ENCODE measurements around the gene SFXN5.

Gene SFXN5

GRCh38 chr2:72953528-72953927, 118.0 kb downstream of the SFXN5 start:
- DNase-seq: no peak

- DNase-seq: no peak
Measured at GRCh38 chr2:72952961-72953360, 118.6 kb downstream of the SFXN5 start.

GRCh38 chr2:72952110-72952823, 119.2 kb downstream of the SFXN5 start:
- DNase-seq: no peak

GRCh38 chr2:72951303-72952095, 120.0 kb downstream of the SFXN5 start:
- DNase-seq: no peak

GRCh38 chr2:72950558-72951255, 120.8 kb downstream of the SFXN5 start:
- no peak for DNase-seq

GRCh38 chr2:72949642-72950041, 121.9 kb downstream of the SFXN5 start:
- no peak for DNase-seq

- no peak for DNase-seq
Measured at GRCh38 chr2:72949045-72949444, 122.5 kb downstream of the SFXN5 start.

GRCh38 chr2:72947952-72948830, 123.3 kb downstream of the SFXN5 start:
- no peak for DNase-seq

- DNase-seq: no peak
Measured at GRCh38 chr2:72946466-72946865, 125.0 kb downstream of the SFXN5 start.

GRCh38 chr2:72945450-72946019, 126.0 kb downstream of the SFXN5 start:
- DNase-seq: no peak

- DNase-seq: no peak
Measured at GRCh38 chr2:72944804-72945449, 126.6 kb downstream of the SFXN5 start.

GRCh38 chr2:72943540-72944395, 127.7 kb downstream of the SFXN5 start:
- DNase-seq: no peak

- no peak for DNase-seq
Measured at GRCh38 chr2:72942881-72943418, 128.6 kb downstream of the SFXN5 start.

GRCh38 chr2:72942293-72942692, 129.2 kb downstream of the SFXN5 start:
- no peak for DNase-seq

- no peak for DNase-seq
Measured at GRCh38 chr2:72940786-72941185, 130.7 kb downstream of the SFXN5 start.

GRCh38 chr2:72940361-72940760, 131.2 kb downstream of the SFXN5 start:
- no peak for DNase-seq

- DNase-seq: no peak
Measured at GRCh38 chr2:72938455-72938854, 133.1 kb downstream of the SFXN5 start.

GRCh38 chr2:72937356-72937669, 134.2 kb downstream of the SFXN5 start:
- DNase-seq: no peak

GRCh38 chr2:72936660-72937355, 134.7 kb downstream of the SFXN5 start:
- DNase-seq: no peak

- DNase-seq: no peak
Measured at GRCh38 chr2:72935611-72935957, 135.9 kb downstream of the SFXN5 start.

All from stimulated activated CD8-positive, alpha-beta memory T cell treated with anti-CD3 and anti-CD28 coated beads, Interleukin-4, amount 100 ng/mL, for 48 hours (primary cell).